ENCODE results near the gene ELFN2. TPM values are rescaled to one million over a fixed set of nuclear protein-coding genes. Genes with fewer than 3 reads are reported as not detected.

The ELFN2 gene
- total and polyA plus RNA-seq, 4 donors, result 0.62 to 6.8 (median 1.6) TPM

DNA sequence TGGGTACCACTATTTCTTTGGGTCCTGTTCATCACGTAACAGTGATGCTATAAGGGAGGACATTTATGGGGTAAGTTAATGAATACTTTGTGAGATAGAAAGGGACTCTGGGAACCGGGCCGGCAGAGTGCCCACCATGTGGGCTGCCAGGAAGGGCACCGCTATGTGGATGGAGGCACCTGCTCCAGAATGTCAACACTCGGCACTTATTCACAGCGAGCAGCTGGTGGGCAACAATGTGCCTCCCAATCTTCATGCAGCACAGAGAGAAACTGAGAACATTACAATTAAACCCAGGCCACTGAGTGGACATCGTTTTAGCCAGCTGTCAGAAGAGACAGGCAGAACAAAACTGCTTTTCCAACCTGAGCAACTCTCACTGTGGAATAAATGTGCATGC is 15.8 kb upstream of the ELFN2 start:
- Histone ChIP-seq H3K4me3 (no peak overlapping the region), H3K9me3 (ENCODE audit: control insufficient read depth in 4 of 4, insufficient read depth in 3 of 4, low read length in 3 of 4) (peaks cover 0 to 12% (median 3%) of the 10 kb centered on the region in 4 donors), H3K27me3 (ENCODE audit: control insufficient read depth in 3 of 3, insufficient read depth in 3 of 3, low read length in 2 of 3) (peaks cover 0 to 4% (median 0%) of the 10 kb centered on the region in 3 donors), H3K9ac (ENCODE audit: insufficient read depth in 1 of 2, low read length in 2 of 2) (no peak overlapping the region), H3K27ac (ENCODE audit: low read depth in 1 of 2, low read length in 1 of 2) (no peak overlapping the region), H3K36me3 (ENCODE audit: control insufficient read depth in 4 of 4, insufficient read depth in 4 of 4, low read length in 4 of 4) (no peaks in the 10 kb centered on the region), H3K4me1 (ENCODE audit: control insufficient read depth in 5 of 5, insufficient read depth in 5 of 5, low read length in 5 of 5) (no peaks in the 10 kb centered on the region)
- WGBS, 2 donors, result 86 to 95% methylated on average over 7 of the region's 7 CpGs
- TF ChIP-seq, protein P1, sequence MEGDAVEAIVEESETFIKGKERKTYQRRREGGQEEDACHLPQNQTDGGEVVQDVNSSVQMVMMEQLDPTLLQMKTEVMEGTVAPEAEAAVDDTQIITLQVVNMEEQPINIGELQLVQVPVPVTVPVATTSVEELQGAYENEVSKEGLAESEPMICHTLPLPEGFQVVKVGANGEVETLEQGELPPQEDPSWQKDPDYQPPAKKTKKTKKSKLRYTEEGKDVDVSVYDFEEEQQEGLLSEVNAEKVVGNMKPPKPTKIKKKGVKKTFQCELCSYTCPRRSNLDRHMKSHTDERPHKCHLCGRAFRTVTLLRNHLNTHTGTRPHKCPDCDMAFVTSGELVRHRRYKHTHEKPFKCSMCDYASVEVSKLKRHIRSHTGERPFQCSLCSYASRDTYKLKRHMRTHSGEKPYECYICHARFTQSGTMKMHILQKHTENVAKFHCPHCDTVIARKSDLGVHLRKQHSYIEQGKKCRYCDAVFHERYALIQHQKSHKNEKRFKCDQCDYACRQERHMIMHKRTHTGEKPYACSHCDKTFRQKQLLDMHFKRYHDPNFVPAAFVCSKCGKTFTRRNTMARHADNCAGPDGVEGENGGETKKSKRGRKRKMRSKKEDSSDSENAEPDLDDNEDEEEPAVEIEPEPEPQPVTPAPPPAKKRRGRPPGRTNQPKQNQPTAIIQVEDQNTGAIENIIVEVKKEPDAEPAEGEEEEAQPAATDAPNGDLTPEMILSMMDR (IDR thresholded peaks at IDR 0.05; ENCODE audit: control extremely low read depth, extremely low read depth), result no peak
- no peak for DNase-seq
- ATAC-seq (ENCODE audit: insufficient read depth, low FRiP score), result no peak

GRCh38 chr22:37442537-37442936 is 15.3 kb upstream of the ELFN2 start:
- Histone ChIP-seq H3K27ac (ENCODE audit: low read depth in 1 of 2, low read length in 1 of 2) (no peak overlapping the region), H3K4me3 (no peak overlapping the region), H3K4me1 (ENCODE audit: control insufficient read depth in 5 of 5, insufficient read depth in 5 of 5, low read length in 5 of 5) (no peaks in the 10 kb centered on the region), H3K36me3 (ENCODE audit: control insufficient read depth in 4 of 4, insufficient read depth in 4 of 4, low read length in 4 of 4) (no peaks in the 10 kb centered on the region), H3K9ac (ENCODE audit: insufficient read depth in 1 of 2, low read length in 2 of 2) (no peak overlapping the region), H3K9me3 (ENCODE audit: control insufficient read depth in 4 of 4, insufficient read depth in 3 of 4, low read length in 3 of 4) (peaks cover 0 to 12% (median 3%) of the 10 kb centered on the region in 4 donors), H3K27me3 (ENCODE audit: control insufficient read depth in 3 of 3, insufficient read depth in 3 of 3, low read length in 2 of 3) (peaks cover 0 to 4% (median 0%) of the 10 kb centered on the region in 3 donors)
- 62 to 77% methylated on average over 2 of the region's 2 CpGs for WGBS, 2 donors
- DNase-seq (no peak), ATAC-seq (ENCODE audit: insufficient read depth, low FRiP score) (no peak)
- TF ChIP-seq, protein P1 (IDR thresholded peaks at IDR 0.05; ENCODE audit: control extremely low read depth, extremely low read depth), result no peak

- no peak overlapping the region for H3K4me3 ChIP-seq
- ATAC-seq (ENCODE audit: insufficient read depth, low FRiP score), result no peak
- H3K36me3 ChIP-seq (ENCODE audit: control insufficient read depth in 4 of 4, insufficient read depth in 4 of 4, low read length in 4 of 4), result no peaks in the 10 kb centered on the region
- H3K27me3 ChIP-seq (ENCODE audit: control insufficient read depth in 3 of 3, insufficient read depth in 3 of 3, low read length in 2 of 3), result peaks cover 0 to 4% (median 0%) of the 10 kb centered on the region in 3 donors
- DNase-seq, result no peak
- no peak overlapping the region for H3K27ac ChIP-seq (ENCODE audit: low read depth in 1 of 2, low read length in 1 of 2)
- TF ChIP-seq, protein P1 (IDR thresholded peaks at IDR 0.05; ENCODE audit: control extremely low read depth, extremely low read depth), result no peak
- H3K9ac ChIP-seq (ENCODE audit: insufficient read depth in 1 of 2, low read length in 2 of 2), result no peak overlapping the region
- 75 to 79% methylated on average over 8 of the region's 8 CpGs for WGBS, 2 donors
- peaks cover 0 to 12% (median 3%) of the 10 kb centered on the region in 4 donors for H3K9me3 ChIP-seq (ENCODE audit: control insufficient read depth in 4 of 4, insufficient read depth in 3 of 4, low read length in 3 of 4)
- no peaks in the 10 kb centered on the region for H3K4me1 ChIP-seq (ENCODE audit: control insufficient read depth in 5 of 5, insufficient read depth in 5 of 5, low read length in 5 of 5)
These were observed 14.9 kb upstream of the ELFN2 start for GRCh38 chr22:37442135-37442534.

GRCh38 chr22:37440875-37441274 is 13.6 kb upstream of the ELFN2 start:
- peaks cover 0 to 4% (median 0%) of the 10 kb centered on the region in 3 donors for H3K27me3 ChIP-seq (ENCODE audit: control insufficient read depth in 3 of 3, insufficient read depth in 3 of 3, low read length in 2 of 3)
- H3K4me1 ChIP-seq (ENCODE audit: control insufficient read depth in 5 of 5, insufficient read depth in 5 of 5, low read length in 5 of 5), result no peaks in the 10 kb centered on the region
- H3K4me3 ChIP-seq, result no peak overlapping the region
- no peak overlapping the region for H3K9ac ChIP-seq (ENCODE audit: insufficient read depth in 1 of 2, low read length in 2 of 2)
- TF ChIP-seq, protein P1 (IDR thresholded peaks at IDR 0.05; ENCODE audit: control extremely low read depth, extremely low read depth), result no peak
- no peak overlapping the region for H3K27ac ChIP-seq (ENCODE audit: low read depth in 1 of 2, low read length in 1 of 2)
- 91 to 95% methylated on average over 4 of the region's 4 CpGs for WGBS, 2 donors
- DNase-seq (no peak), ATAC-seq (ENCODE audit: insufficient read depth, low FRiP score) (no peak)
- no peaks in the 10 kb centered on the region for H3K36me3 ChIP-seq (ENCODE audit: control insufficient read depth in 4 of 4, insufficient read depth in 4 of 4, low read length in 4 of 4)
- peaks cover 0 to 12% (median 3%) of the 10 kb centered on the region in 4 donors for H3K9me3 ChIP-seq (ENCODE audit: control insufficient read depth in 4 of 4, insufficient read depth in 3 of 4, low read length in 3 of 4)
